Kidney epithelial cell (primary cell): ENCODE data around the gene DCC. TPM values are rescaled to one million over a fixed set of nuclear protein-coding genes. Genes with fewer than 3 reads are reported as not detected.

Experiments
- DNase-seq: peaks from one replicate; pipeline ENCODE4 v3.0.0-alpha.2; 2010; ENCODE audit warnings: low read depth
- H3K27me3 ChIP-seq: 2 replicates; pipeline ENCODE4 v1.6.0; 2011; ENCODE audit warnings: low read length; ENCODE audit not compliant: control insufficient read depth, insufficient read depth
- H3K36me3 ChIP-seq: 2 replicates; pipeline ENCODE4 v1.5.1; 2011; ENCODE audit warnings: low read length; ENCODE audit not compliant: control insufficient read depth, insufficient read depth
- H3K4me3 ChIP-seq: 2 replicates; pipeline ENCODE4 v1.5.1; 2011; ENCODE audit warnings: low read depth, mild to moderate bottlenecking, control low read depth, low read length
- total RNA-seq: library from RNA; depleted of rRNA; stranded (reverse); fragments of >200 nt; gene quantifications from 2 replicates; pipeline ENCODE4 v1.2.3, GENCODE V29; 2015
- TF ChIP-seq, protein P1 (sequence below): IDR thresholded peaks from 2 replicates; pipeline ENCODE4 v1.5.1; 2011; ENCODE audit warnings: mild to moderate bottlenecking, moderate library complexity, low read length, control low read depth, inconsistent platforms; ENCODE audit not compliant: insufficient read depth, poor library complexity, severe bottlenecking

Gene DCC
- total RNA-seq, 1 donor from 2014 or later = 0.04 TPM

DNA sequence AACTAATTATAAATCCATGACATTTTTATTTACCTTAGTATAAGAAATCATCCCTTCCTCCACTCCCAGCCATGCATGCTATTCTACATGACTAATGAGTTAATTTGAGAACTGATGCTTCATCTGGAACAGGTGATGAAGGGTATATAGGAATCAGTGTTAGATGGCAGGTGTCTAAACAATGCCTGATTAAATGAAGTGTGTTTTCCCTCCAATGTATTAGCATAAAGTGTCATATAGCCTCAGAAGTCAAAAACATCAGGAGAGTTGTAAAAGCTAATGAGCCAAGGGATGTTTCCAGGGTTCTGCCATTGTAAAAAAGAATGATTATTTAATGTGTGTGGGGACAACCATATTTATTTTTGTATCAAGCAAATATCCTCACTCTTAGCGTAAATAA is 913.8 kb downstream of the DCC start:
- H3K27me3 ChIP-seq = no peaks in the 10 kb centered on the region
- TF ChIP-seq, protein P1, sequence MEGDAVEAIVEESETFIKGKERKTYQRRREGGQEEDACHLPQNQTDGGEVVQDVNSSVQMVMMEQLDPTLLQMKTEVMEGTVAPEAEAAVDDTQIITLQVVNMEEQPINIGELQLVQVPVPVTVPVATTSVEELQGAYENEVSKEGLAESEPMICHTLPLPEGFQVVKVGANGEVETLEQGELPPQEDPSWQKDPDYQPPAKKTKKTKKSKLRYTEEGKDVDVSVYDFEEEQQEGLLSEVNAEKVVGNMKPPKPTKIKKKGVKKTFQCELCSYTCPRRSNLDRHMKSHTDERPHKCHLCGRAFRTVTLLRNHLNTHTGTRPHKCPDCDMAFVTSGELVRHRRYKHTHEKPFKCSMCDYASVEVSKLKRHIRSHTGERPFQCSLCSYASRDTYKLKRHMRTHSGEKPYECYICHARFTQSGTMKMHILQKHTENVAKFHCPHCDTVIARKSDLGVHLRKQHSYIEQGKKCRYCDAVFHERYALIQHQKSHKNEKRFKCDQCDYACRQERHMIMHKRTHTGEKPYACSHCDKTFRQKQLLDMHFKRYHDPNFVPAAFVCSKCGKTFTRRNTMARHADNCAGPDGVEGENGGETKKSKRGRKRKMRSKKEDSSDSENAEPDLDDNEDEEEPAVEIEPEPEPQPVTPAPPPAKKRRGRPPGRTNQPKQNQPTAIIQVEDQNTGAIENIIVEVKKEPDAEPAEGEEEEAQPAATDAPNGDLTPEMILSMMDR = no peak
- H3K36me3 ChIP-seq = no peaks in the 10 kb centered on the region
- DNase-seq = no peak
- H3K4me3 ChIP-seq = no peak overlapping the region

DNA sequence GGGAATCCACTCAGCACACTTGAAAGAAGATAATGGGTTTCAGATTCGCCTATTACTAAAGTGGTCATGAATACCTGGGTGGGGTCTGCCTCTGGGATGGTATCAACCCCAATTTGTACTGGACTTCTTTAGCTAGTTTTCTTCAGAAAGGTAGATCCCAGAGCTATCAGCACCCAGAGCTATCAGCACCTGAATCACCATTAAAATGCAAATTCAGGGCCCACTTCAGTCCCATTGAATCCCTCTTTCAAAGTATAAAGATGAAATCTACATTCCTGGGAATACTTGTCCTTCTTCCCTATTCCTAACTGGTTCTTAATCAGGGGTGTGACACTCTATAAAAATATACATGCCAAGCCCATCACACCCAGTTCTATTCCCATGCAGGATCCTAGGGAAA is 914.3 kb downstream of the DCC start:
- no peaks in the 10 kb centered on the region for H3K27me3 ChIP-seq
- no peaks in the 10 kb centered on the region for H3K36me3 ChIP-seq
- no peak for DNase-seq
- no peak overlapping the region for H3K4me3 ChIP-seq
- TF ChIP-seq, protein P1 = no peak

DNA sequence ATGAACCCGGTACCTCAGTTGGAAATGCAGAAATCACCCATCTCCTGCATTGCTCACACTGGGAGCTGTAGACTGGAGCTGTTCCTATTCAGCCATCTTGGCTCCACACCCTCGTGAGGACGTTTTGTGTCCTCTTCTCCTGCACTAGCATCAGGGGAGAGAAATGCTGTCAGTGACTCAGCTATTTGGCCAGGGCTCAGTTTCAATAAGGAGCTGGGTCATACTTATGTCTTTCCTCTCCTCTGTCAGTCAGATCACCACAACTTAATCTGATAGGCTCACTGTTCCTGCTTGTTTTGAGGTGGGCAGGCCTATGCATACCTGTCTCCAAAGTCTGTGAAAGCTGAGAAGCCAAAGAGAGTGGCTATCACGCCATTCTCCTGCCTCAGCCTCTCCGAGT is 921.2 kb downstream of the DCC start:
- H3K27me3 ChIP-seq = no peaks in the 10 kb centered on the region
- no peak for DNase-seq
- no peaks in the 10 kb centered on the region for H3K36me3 ChIP-seq
- H3K4me3 ChIP-seq = no peak overlapping the region
- TF ChIP-seq, protein P1 = no peak

DNA sequence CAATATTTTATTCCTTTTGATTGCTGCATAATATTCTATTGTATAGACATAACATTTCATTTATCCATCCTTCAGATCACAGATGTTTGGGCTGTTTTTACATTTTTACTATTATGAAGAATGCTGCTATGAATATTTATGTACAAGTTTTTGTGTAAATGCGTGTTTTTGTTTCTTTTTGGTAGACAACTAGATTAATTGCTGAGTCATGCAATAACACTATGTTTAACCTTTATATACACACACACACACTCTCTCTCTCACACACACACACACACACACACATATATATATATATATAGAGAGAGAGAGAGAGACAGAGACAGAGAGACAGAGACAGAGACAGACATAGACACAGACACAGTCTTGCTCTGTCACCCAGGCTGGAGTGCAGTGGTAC is 926.9 kb downstream of the DCC start:
- Histone ChIP-seq H3K36me3 (no peaks in the 10 kb centered on the region), H3K27me3 (no peaks in the 10 kb centered on the region), H3K4me3 (no peak overlapping the region)
- TF ChIP-seq, protein P1 = no peak
- DNase-seq = no peak

DNA sequence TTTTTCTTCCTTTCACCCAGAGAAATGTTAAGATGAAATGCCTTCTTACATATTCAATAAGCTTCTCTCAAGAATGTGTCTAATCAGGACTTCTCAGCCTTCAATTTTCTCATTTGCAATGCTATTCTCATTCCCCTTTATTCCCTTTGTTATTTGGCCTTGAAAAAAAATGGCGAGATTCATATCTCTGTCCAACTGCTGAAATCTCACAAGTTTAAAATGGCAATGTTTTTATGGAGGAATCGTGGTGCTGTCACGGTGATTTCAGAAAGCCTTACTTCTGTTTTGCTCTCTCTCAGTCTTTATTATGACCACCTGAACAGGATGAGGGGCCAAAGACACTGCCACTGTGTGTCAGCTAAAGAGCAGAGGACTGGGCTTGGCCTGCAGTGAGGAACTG is 928.5 kb downstream of the DCC start:
- TF ChIP-seq, protein P1 = no peak
- Histone ChIP-seq H3K4me3 (no peak overlapping the region), H3K27me3 (no peaks in the 10 kb centered on the region), H3K36me3 (no peaks in the 10 kb centered on the region)
- DNase-seq = no peak

DNA sequence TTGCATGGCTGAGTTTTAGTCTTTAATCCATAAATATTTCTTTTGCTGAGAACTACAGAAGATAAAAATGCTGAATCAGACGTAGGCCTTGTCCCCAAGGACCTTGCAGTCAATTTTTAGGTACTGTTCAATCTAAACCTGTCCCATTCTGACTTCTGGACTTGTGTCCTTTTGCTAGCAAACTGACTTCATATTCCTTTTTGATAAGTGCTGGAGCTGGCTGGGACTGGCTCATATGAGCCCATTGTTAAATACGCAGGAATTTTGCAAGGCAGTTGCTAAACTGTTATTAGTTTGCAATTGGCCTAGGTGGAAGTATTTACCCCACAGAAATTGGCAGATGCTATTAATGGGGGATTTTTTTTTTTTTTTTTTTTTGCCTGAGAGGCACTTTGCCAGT is 941.4 kb downstream of the DCC start:
- DNase-seq = no peak
- no peaks in the 10 kb centered on the region for H3K36me3 ChIP-seq
- no peak overlapping the region for H3K4me3 ChIP-seq
- TF ChIP-seq, protein P1 = no peak
- no peaks in the 10 kb centered on the region for H3K27me3 ChIP-seq
